ENCODE data around the gene BCAP31. TPM values are rescaled to one million over a fixed set of nuclear protein-coding genes. Genes with fewer than 3 reads are reported as not detected.

The BCAP31 gene
- total RNA-seq, 1 experiment from 2014 or later: 150 TPM

DNA sequence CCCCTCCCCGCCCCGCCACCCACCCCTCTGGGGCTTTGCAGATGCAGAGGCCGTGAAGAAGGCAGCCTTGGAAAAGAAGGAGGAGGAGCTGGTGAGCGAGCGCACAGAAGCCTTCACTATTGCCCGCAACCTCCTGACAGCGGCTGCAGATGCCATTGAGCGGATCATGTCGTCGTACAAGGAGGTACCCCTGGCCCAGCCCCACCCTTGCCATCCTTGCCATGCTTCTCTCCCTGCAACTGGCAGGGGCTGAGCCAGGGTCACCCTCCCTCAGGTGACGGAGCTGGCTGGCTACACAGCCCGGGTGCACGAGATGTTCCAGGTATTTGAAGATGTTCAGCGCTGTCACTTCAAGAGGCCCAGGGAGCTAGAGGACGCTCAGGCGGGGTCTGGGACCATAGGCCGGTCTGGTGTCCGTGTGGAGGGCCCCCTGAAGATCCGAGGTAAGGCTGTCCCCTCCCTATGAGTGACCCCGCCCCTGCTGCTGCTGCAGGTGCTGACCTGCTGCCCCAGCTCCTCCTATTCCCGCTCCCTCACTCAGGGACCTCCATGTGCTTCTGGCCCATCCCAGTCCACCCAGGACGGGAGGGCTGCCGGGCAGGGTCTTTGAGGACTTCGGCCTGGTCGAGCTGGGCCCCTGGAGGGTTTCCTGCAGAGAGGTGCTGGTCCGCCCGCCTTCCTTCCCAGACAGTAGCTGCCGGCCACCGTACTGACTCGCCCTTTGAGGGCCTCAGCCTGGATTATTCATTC, 12.1 kb upstream of the BCAP31 start:
- no peaks in the 10 kb centered on the region for H3K27me3 Mint-ChIP-seq (ENCODE audit: low read depth)
- peaks cover 13% of the 10 kb centered on the region for H3K9me3 Mint-ChIP-seq
- no peak overlapping the region for H3K27ac Mint-ChIP-seq
- no peak overlapping the region for H3K4me3 Mint-ChIP-seq
- CTCF ChIA-PET: interaction anchor here (0.5 to 1.5 kb wide), 5 partner anchors 22 to 68 kb away, joined by 3 to 4 read pairs (median 3); no protein-coding TSS in a partner anchor
- H3K4me1 Mint-ChIP-seq: peaks cover 7% of the 10 kb centered on the region
- DNase-seq (ENCODE audit: low spot score) (no peak), ATAC-seq (no peak)
- peaks cover 11% of the 10 kb centered on the region for H3K36me3 Mint-ChIP-seq
- no peak for TF ChIP-seq NFATC4 (CRISPR knock-in tag; IDR thresholded peaks at IDR 0.05)
- no peak for TF ChIP-seq TEAD1 (CRISPR knock-in tag; IDR thresholded peaks at IDR 0.05)
- no peak for TF ChIP-seq JAZF1 (CRISPR knock-in tag; IDR thresholded peaks at IDR 0.05)
- TF ChIP-seq, protein P1, sequence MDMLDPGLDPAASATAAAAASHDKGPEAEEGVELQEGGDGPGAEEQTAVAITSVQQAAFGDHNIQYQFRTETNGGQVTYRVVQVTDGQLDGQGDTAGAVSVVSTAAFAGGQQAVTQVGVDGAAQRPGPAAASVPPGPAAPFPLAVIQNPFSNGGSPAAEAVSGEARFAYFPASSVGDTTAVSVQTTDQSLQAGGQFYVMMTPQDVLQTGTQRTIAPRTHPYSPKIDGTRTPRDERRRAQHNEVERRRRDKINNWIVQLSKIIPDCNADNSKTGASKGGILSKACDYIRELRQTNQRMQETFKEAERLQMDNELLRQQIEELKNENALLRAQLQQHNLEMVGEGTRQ (CRISPR knock-in tag; IDR thresholded peaks at IDR 0.05): no peak
- TF ChIP-seq, protein P2, sequence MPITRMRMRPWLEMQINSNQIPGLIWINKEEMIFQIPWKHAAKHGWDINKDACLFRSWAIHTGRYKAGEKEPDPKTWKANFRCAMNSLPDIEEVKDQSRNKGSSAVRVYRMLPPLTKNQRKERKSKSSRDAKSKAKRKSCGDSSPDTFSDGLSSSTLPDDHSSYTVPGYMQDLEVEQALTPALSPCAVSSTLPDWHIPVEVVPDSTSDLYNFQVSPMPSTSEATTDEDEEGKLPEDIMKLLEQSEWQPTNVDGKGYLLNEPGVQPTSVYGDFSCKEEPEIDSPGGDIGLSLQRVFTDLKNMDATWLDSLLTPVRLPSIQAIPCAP (CRISPR knock-in tag; IDR thresholded peaks at IDR 0.05): no peak
- no peak for TF ChIP-seq OVOL2 (CRISPR knock-in tag; IDR thresholded peaks at IDR 0.05; ENCODE audit: borderline replicate concordance)
- TF ChIP-seq NR3C1 (CRISPR knock-in tag; conservative IDR thresholded peaks at IDR 0.05; ENCODE audit: low read depth): no peak
- TF ChIP-seq ETV6 (CRISPR knock-in tag; IDR thresholded peaks at IDR 0.05): no peak
- TF ChIP-seq, protein P3, sequence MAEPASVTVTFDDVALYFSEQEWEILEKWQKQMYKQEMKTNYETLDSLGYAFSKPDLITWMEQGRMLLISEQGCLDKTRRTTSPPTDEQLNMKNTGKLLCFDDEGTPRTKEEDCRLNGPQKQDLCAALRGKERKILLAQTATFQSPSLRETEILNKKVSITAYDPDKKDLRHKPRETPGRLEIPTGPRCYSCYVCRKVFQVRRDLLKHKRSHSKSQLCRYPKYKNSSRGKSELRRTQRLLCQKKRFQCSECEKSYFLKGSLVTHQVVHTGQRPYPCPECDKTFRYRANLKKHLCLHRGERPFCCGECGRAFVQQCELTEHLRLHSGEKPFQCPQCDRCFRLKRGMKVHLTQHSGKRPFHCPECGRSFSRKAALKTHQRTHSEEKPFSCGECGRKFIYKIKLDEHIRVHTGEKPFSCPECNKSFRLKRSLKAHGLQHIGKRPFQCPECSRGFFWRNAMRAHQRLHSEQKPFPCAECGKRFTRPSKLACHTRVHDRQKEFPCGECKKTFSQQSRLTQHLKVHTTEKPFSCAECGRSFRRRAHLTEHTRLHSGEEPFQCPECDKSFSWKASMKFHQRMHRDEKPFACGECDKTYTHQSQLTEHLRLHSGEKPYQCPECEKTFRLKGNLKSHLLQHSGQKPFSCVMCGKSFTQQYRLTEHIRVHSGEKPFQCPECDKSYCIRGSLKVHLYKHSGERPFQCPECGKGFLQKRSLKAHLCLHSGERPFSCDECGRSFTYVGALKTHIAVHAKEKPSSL (CRISPR knock-in tag; conservative IDR thresholded peaks at IDR 0.05): no peak
- TF ChIP-seq, protein P4, sequence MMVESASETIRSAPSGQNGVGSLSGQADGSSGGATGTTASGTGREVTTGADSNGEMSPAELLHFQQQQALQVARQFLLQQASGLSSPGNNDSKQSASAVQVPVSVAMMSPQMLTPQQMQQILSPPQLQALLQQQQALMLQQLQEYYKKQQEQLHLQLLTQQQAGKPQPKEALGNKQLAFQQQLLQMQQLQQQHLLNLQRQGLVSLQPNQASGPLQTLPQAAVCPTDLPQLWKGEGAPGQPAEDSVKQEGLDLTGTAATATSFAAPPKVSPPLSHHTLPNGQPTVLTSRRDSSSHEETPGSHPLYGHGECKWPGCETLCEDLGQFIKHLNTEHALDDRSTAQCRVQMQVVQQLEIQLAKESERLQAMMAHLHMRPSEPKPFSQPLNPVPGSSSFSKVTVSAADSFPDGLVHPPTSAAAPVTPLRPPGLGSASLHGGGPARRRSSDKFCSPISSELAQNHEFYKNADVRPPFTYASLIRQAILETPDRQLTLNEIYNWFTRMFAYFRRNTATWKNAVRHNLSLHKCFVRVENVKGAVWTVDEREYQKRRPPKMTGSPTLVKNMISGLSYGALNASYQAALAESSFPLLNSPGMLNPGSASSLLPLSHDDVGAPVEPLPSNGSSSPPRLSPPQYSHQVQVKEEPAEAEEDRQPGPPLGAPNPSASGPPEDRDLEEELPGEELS (CRISPR knock-in tag; IDR thresholded peaks at IDR 0.05): no peak
- TF ChIP-seq, protein P5, sequence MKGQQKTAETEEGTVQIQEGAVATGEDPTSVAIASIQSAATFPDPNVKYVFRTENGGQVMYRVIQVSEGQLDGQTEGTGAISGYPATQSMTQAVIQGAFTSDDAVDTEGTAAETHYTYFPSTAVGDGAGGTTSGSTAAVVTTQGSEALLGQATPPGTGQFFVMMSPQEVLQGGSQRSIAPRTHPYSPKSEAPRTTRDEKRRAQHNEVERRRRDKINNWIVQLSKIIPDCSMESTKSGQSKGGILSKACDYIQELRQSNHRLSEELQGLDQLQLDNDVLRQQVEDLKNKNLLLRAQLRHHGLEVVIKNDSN (CRISPR knock-in tag; IDR thresholded peaks at IDR 0.05): no peak
- no peak for TF ChIP-seq HMGA2 (CRISPR knock-in tag; IDR thresholded peaks at IDR 0.05)
- no peak for TF ChIP-seq MYBL2 (CRISPR knock-in tag; IDR thresholded peaks at IDR 0.05)
- TF ChIP-seq, protein P6, sequence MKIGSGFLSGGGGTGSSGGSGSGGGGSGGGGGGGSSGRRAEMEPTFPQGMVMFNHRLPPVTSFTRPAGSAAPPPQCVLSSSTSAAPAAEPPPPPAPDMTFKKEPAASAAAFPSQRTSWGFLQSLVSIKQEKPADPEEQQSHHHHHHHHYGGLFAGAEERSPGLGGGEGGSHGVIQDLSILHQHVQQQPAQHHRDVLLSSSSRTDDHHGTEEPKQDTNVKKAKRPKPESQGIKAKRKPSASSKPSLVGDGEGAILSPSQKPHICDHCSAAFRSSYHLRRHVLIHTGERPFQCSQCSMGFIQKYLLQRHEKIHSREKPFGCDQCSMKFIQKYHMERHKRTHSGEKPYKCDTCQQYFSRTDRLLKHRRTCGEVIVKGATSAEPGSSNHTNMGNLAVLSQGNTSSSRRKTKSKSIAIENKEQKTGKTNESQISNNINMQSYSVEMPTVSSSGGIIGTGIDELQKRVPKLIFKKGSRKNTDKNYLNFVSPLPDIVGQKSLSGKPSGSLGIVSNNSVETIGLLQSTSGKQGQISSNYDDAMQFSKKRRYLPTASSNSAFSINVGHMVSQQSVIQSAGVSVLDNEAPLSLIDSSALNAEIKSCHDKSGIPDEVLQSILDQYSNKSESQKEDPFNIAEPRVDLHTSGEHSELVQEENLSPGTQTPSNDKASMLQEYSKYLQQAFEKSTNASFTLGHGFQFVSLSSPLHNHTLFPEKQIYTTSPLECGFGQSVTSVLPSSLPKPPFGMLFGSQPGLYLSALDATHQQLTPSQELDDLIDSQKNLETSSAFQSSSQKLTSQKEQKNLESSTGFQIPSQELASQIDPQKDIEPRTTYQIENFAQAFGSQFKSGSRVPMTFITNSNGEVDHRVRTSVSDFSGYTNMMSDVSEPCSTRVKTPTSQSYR (CRISPR knock-in tag; IDR thresholded peaks at IDR 0.05): no peak
- POLR2A ChIA-PET: no interaction called here

DNA sequence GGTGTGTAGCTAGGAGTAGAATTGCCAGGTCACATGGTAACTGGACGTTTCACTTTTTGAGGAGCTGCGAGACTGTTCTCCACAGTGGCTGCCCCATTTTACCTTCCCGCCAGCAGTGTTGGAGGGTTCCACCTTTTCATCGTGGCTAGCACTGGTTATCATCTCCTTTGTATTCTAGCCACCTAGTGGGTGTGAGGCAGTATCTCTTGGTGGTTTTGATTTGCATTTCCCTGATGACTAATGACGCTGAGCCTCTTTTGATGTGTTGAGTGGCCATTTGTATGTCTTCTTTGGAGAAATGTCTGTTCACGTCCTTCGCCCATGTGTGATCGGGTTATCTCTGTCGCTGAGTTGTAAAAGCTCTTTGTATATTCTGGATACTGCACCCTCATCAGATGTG, 11.1 kb upstream of the BCAP31 start:
- Mint-ChIP-seq H3K36me3 (peaks cover 11% of the 10 kb centered on the region), H3K4me3 (no peak overlapping the region), H3K27ac (peak overlapping the region; percentile 3; the same call in 1 of the 2 replicates), H3K27me3 (ENCODE audit: low read depth) (no peaks in the 10 kb centered on the region; the same call in 1 of the 2 replicates), H3K9me3 (peaks cover 13% of the 10 kb centered on the region), H3K4me1 (peaks cover 7% of the 10 kb centered on the region)
- ChIA-PET POLR2A (no interaction called here), CTCF (no interaction called here)
- DNase-seq (ENCODE audit: low spot score) (no peak), ATAC-seq (peak; percentile 34; the same call in 1 of the 2 replicates)
- TF ChIP-seq JUN (CRISPR knock-in tag; IDR thresholded peaks at IDR 0.05) (no peak), ZNF232 (CRISPR knock-in tag; IDR thresholded peaks at IDR 0.05) (no peak), ZBTB21 (CRISPR knock-in tag; IDR thresholded peaks at IDR 0.05; ENCODE audit: borderline replicate concordance) (no peak), RELA (CRISPR knock-in tag; IDR thresholded peaks at IDR 0.05; ENCODE audit: borderline replicate concordance) (no peak), ZNF138 (CRISPR knock-in tag; conservative IDR thresholded peaks at IDR 0.05) (no peak), MYBL2 (CRISPR knock-in tag; IDR thresholded peaks at IDR 0.05) (no peak)
- TF ChIP-seq, protein P6 (CRISPR knock-in tag; IDR thresholded peaks at IDR 0.05): no peak
- TF ChIP-seq, protein P7, sequence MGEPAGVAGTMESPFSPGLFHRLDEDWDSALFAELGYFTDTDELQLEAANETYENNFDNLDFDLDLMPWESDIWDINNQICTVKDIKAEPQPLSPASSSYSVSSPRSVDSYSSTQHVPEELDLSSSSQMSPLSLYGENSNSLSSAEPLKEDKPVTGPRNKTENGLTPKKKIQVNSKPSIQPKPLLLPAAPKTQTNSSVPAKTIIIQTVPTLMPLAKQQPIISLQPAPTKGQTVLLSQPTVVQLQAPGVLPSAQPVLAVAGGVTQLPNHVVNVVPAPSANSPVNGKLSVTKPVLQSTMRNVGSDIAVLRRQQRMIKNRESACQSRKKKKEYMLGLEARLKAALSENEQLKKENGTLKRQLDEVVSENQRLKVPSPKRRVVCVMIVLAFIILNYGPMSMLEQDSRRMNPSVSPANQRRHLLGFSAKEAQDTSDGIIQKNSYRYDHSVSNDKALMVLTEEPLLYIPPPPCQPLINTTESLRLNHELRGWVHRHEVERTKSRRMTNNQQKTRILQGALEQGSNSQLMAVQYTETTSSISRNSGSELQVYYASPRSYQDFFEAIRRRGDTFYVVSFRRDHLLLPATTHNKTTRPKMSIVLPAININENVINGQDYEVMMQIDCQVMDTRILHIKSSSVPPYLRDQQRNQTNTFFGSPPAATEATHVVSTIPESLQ (CRISPR knock-in tag; IDR thresholded peaks at IDR 0.05): no peak

All from WTC11 (cell line).